Measurements from ENCODE around the gene TRAF3IP3.

DNA sequence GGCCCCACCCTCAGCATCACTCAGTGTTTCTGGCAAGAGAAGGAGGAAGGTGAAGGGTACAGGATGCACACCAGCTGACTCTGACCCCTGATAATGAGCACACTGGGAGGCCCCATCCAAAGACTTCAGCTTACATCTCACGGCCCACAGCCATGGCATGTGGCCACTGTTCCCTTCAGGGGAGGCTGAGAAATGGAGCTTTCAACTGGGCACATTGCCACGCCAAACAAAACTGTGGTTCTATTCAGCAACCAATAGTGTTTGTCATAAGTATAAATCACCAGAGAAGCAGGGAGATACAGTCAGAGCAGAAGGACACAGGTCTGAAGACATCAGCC lies 12.7 kb upstream of the TRAF3IP3 start:
- TF ChIP-seq, protein P1, sequence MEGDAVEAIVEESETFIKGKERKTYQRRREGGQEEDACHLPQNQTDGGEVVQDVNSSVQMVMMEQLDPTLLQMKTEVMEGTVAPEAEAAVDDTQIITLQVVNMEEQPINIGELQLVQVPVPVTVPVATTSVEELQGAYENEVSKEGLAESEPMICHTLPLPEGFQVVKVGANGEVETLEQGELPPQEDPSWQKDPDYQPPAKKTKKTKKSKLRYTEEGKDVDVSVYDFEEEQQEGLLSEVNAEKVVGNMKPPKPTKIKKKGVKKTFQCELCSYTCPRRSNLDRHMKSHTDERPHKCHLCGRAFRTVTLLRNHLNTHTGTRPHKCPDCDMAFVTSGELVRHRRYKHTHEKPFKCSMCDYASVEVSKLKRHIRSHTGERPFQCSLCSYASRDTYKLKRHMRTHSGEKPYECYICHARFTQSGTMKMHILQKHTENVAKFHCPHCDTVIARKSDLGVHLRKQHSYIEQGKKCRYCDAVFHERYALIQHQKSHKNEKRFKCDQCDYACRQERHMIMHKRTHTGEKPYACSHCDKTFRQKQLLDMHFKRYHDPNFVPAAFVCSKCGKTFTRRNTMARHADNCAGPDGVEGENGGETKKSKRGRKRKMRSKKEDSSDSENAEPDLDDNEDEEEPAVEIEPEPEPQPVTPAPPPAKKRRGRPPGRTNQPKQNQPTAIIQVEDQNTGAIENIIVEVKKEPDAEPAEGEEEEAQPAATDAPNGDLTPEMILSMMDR (IDR thresholded peaks at IDR 0.05) = no peak
- no peak for TF ChIP-seq POLR2A (IDR thresholded peaks at IDR 0.05)

Measured in esophagus squamous epithelium (tissue), 4 donors.